HG03457 (cell line): ENCODE data around the gene ST3GAL3.

Source experiments
- ATAC-seq: cut with Tn5 transposase; IDR thresholded peaks from one replicate; pipeline ENCODE4 v1.9.1; 2021; ENCODE audit warnings: moderate number of reproducible peaks; ENCODE audit not compliant: unreplicated experiment

ST3GAL3 gene

GRCh38 chr1:43783671-43784205 lies 76.4 kb downstream of the ST3GAL3 start:
- no peak for ATAC-seq

- no peak for ATAC-seq
These were observed 79.0 kb downstream of the ST3GAL3 start for GRCh38 chr1:43786201-43786958.

GRCh38 chr1:43786960-43787359 lies 79.6 kb downstream of the ST3GAL3 start:
- no peak for ATAC-seq

GRCh38 chr1:43789604-43790550 lies 82.5 kb downstream of the ST3GAL3 start:
- ATAC-seq: no peak

GRCh38 chr1:43791243-43791642 lies 83.9 kb downstream of the ST3GAL3 start:
- ATAC-seq: no peak

GRCh38 chr1:43796111-43796581 lies 88.8 kb downstream of the ST3GAL3 start:
- ATAC-seq: no peak

- no peak for ATAC-seq
These were observed 90.6 kb downstream of the ST3GAL3 start for GRCh38 chr1:43797891-43798290.

- no peak for ATAC-seq
These were observed 92.6 kb downstream of the ST3GAL3 start for GRCh38 chr1:43799656-43800635.

- no peak for ATAC-seq
These were observed 93.4 kb downstream of the ST3GAL3 start for GRCh38 chr1:43800771-43801170.

- ATAC-seq: no peak
These were observed 93.9 kb downstream of the ST3GAL3 start for GRCh38 chr1:43801203-43801602.

GRCh38 chr1:43802356-43802980 lies 95.1 kb downstream of the ST3GAL3 start:
- ATAC-seq: no peak

GRCh38 chr1:43803105-43803504 lies 95.8 kb downstream of the ST3GAL3 start:
- ATAC-seq: no peak

GRCh38 chr1:43803646-43804045 lies 96.3 kb downstream of the ST3GAL3 start:
- ATAC-seq: no peak

GRCh38 chr1:43804569-43804968 lies 97.2 kb downstream of the ST3GAL3 start:
- ATAC-seq: no peak

- no peak for ATAC-seq
These were observed 98.0 kb downstream of the ST3GAL3 start for GRCh38 chr1:43805340-43805739.

- no peak for ATAC-seq
These were observed 98.8 kb downstream of the ST3GAL3 start for GRCh38 chr1:43806183-43806582.

GRCh38 chr1:43809097-43809673 lies 101.8 kb downstream of the ST3GAL3 start:
- no peak for ATAC-seq

- ATAC-seq: no peak
These were observed 105.2 kb downstream of the ST3GAL3 start for GRCh38 chr1:43812579-43812978.

GRCh38 chr1:43814401-43814800 lies 107.1 kb downstream of the ST3GAL3 start:
- ATAC-seq: no peak
